Left colon (tissue), 2 donors: ENCODE results near the gene FMR1. TPM values are rescaled to one million over a fixed set of nuclear protein-coding genes. Genes with fewer than 3 reads are reported as not detected.

Experiments used
- ATAC-seq: fragments of 200-7000 bp; cut with Tn5 transposase; one replicate; pipeline ENCODE4 v1.9.1; 2020; ENCODE audit warnings: mild to moderate bottlenecking, moderate library complexity
- DNase-seq, 2 donors: peaks; one replicate each; pipeline ENCODE4 v3.0.0-alpha.2; 2020
- intact Hi-C, 2 donors: fragments of 100-400 bp; cut with DNase I in 1 of 2; cut with micrococcal nuclease in 1 of 2; formaldehyde crosslinking; loops; one replicate each; pipeline versions ENCODE4 v1.11.2 to v1.14.0; 2022; cut with DNase I, micrococcal nuclease
- total RNA-seq, 2 donors: library from RNA; stranded (reverse); fragmentation: NEBNext Ultra II Directional; extraction: Animal tissue kit (Norgen Biotek cat#: 25700); gene quantifications; one replicate each; pipeline ENCODE4 v1.2.1, GENCODE V29; 2021
- donor health status: DM: no; HTN: no; CAD: no.
- donor health status: DM: yes; HTN: yes; CAD: no.

The FMR1 gene
- total RNA-seq, 2 donors from 2014 or later, result 35.0 to 40.2 TPM

DNA sequence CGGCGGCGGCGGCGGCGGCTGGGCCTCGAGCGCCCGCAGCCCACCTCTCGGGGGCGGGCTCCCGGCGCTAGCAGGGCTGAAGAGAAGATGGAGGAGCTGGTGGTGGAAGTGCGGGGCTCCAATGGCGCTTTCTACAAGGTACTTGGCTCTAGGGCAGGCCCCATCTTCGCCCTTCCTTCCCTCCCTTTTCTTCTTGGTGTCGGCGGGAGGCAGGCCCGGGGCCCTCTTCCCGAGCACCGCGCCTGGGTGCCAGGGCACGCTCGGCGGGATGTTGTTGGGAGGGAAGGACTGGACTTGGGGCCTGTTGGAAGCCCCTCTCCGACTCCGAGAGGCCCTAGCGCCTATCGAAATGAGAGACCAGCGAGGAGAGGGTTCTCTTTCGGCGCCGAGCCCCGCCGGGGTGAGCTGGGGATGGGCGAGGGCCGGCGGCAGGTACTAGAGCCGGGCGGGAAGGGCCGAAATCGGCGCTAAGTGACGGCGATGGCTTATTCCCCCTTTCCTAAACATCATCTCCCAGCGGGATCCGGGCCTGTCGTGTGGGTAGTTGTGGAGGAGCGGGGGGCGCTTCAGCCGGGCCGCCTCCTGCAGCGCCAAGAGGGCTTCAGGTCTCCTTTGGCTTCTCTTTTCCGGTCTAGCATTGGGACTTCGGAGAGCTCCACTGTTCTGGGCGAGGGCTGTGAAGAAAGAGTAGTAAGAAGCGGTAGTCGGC lies 528 bp downstream of the FMR1 start:
- ATAC-seq (peak; percentile 35), DNase-seq (peak; percentile 26 to 35)
- intact Hi-C loops, result no loop called here

DNA sequence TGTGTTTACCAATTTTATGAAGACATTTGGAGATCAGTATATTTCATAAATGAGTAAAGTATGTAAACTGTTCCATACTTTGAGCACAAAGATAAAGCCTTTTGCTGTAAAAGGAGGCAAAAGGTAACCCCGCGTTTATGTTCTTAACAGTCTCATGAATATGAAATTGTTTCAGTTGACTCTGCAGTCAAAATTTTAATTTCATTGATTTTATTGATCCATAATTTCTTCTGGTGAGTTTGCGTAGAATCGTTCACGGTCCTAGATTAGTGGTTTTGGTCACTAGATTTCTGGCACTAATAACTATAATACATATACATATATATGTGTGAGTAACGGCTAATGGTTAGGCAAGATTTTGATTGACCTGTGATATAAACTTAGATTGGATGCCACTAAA lies 1.9 kb downstream of the FMR1 start:
- DNase-seq, result no peak
- intact Hi-C loops, result no loop called here
- no peak for ATAC-seq

DNA sequence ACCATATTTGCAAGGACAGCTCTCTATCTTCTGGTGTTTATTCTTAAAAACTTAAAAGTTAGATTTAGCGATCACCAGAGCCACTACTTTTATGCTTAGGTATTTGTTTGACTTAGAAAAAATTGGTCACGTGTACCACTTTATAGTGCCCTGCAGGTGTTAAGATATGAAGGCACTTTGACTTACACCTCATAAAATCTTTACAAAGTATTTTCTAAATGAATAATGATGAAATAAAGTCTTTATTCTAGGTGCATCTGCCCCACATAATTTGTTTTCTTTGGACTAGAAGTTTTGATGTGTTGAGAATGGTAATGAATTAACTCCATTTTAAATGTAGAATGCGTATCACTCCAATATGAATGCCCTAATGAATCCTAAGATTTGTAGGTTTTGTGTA lies 2.9 kb downstream of the FMR1 start:
- intact Hi-C loops, result no loop called here
- ATAC-seq (no peak), DNase-seq (no peak)

DNA sequence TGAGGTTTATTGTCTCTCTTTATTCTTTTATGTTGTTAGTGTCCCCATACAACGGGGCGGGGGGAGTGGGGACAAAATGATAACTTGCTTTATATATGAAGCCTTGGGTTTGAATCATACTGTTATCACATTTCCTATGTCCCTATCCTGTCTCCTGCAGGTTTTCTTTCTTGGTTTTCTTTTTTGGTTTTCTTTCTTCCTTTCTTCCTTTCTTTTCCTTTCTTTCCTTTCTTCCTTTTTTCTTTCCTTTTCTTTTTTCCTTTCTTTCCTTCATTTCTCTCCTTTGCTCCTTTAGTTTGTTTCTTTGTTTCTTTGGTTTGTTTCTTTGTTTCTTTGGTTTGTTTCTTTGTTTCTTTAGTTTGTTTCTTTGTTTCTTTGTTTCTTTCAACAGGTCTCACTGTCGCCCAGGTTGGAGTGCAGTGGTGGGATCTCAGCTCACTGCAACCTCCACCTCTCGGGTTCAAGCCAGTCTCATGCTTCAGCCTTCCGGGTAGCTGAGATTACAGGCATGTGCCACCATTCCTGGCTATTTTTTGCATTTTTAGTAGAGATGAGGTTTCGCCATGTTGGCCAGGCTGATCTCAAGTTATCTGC lies 4.8 kb downstream of the FMR1 start:
- no peak for DNase-seq
- intact Hi-C loops, result no loop called here
- ATAC-seq, result no peak

DNA sequence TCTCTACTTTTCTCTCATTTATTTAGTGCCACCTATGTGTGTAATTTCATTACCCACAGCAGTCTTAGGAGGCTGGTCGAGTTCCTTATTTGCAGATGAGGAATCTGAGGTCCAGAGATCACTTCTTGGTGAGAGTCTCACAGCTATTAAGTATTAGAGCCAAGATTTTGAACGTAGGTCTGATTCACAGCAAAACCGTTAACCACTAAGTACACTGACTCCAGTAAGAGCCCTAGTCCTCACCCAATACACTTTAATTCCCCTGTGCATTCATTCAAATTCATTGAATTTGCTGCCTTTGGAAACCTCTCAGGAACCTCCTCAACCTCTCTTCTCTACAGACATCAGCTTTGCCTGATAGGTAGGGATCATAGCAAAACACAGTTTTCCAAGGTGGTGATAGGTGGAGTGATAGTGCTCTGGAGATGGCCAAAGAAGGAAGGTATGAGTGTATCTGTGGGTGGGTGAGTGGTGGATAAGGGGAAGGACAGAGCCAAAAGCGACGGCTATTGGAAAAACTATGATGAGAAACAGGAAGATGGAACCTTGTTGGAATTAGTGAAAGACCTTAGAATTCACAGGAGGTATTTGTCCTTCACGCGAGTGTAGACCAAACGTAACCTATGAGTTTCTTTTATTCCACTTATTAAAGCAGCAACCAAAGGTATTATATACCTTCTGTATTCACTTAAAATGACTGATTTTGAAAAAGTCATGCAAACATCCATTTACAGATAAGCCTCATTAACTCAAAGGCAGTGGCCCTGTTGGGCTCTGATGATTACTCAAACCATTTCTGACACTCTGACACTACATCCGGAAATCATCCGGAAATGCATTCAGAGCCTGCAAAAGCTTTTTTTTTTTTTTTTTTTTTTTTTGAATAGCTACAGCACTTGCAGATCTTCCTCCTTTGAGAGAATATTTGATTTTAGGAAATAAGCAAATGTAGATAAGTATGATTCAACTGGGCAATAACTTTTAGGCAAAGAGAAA lies 6.3 kb downstream of the FMR1 start:
- intact Hi-C loops, result no loop called here
- no peak for ATAC-seq
- no peak for DNase-seq

DNA sequence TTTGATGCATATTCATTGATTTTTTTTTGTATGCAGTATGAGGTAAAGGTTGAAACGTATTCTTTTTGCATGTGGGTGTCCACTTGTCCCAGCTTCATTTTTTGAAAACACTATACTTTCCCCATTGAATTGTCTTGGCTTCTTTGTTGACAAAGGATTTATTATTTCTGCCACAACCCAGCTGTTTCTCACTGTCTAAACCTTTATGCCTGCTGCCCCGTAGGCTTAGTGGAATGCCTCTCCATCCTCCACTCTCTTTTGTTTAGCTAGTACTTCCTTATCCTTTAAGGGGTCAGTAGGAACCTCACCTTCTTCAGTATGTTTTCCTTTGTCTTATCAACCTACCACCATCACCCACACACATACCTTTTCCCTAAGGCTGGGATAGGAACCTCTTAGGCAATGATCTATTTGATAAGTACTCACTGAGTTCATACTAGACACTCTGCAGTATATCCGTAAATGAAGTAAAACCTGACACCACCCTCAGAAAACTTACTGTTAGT lies 8.5 kb downstream of the FMR1 start:
- ATAC-seq (no peak), DNase-seq (no peak)
- intact Hi-C loops, result no loop called here

DNA sequence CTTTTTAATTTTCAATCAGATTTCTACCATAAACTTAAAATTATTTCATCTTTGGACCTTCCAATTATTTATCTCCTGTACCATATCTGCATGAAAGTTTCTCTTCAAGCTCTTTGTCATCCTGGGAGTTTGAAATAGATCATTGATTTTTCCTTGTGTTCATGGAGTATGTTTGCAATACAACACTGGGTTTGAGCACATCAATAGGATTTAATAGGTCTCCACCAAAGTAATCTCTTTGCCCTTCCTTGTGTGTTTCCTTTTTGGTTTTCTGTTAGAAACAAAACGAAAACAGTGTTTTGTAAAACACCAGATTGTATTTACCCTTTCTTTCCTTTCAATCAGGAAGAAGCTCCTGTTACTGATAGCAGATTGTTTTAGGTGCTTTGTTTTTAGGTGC lies 11.9 kb downstream of the FMR1 start:
- DNase-seq (no peak), ATAC-seq (no peak)
- intact Hi-C loops, result no loop called here

DNA sequence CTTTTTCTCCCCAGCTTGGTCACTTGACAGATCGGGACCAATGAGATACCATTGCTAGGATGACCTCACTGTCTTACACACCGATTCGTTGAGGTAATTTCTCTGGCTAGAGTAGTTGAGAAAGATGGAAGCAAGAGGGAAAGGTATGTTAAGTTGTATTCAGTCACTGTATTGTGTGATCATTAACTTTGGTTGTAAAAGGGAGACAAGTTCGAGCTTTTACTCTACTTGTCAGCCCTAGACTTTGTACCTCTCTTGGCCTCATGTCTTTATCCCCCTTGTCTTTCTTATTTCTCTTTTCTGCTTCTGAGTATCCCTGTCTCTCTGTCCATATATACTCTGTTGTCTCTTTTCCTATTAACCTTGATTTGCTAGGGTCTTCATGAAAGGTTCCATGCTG lies 15.5 kb downstream of the FMR1 start:
- intact Hi-C loops, result no loop called here
- no peak for DNase-seq
- ATAC-seq, result peak; percentile 94

DNA sequence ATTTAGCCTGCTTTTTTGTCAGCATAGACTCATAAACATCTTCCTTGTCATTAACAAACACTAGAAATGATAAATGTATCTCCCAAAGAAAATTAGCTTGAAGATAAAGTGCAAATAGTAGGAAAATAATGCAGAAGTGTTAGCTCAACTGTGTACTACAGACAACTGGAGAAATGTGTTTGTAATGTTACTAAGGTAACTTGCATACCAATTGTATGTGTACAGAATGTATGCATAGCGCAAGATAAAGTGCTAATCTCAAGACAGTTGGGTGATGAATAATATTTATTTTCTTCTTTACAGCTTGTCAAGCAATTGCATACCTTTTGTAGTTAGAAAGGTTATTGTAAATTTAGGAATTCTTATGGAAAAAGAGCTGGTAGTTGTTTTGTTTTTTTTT lies 22.1 kb downstream of the FMR1 start:
- intact Hi-C loops, result no loop called here
- no peak for DNase-seq
- ATAC-seq, result no peak

DNA sequence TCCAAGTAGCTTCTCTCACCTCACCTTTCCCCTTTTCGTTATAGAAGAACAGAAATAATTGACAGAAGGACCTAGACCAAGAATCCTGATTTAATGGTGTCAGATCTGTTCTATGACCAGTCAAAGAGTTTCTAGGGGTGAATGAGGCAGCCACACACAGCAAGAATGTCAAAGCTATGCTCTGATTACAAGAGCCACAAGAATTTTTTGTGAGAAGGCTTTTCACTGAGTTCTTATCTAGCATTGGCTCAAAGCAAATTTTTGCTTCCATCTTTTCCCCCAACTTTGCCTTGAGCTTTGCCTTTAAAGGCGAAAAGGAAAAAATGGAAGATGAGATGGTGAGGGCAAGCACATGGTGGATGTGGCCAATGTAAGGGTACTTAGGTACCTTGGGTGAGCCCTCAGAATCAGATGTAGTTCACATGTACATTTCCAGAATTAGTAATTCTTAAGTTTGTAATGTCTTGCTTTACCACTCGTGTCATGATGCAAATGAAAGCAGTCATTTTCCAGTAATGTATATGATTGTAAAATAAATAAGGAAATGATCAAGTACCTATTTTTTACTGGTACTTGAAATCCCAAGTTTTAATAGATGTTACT lies 23.5 kb downstream of the FMR1 start:
- ATAC-seq (no peak), DNase-seq (no peak)
- intact Hi-C loops, result no loop called here

DNA sequence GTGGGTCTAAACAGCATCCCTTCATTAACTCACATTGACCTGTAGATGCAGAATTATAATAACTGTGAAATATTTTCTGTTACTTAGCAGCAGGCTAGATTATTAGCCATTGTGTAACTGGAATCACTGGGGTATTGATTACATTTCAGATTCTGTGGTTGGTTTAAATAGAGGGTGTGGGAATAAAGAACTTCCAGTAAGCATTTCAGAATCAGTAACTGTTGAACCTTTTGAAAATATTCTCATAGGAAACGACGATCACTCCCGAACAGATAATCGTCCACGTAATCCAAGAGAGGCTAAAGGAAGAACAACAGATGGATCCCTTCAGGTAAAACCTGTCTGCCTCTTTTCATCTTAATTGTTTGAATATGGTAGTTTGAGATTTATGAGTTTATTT lies 33.6 kb downstream of the FMR1 start:
- no peak for DNase-seq
- intact Hi-C loops, result no loop called here
- ATAC-seq, result no peak

DNA sequence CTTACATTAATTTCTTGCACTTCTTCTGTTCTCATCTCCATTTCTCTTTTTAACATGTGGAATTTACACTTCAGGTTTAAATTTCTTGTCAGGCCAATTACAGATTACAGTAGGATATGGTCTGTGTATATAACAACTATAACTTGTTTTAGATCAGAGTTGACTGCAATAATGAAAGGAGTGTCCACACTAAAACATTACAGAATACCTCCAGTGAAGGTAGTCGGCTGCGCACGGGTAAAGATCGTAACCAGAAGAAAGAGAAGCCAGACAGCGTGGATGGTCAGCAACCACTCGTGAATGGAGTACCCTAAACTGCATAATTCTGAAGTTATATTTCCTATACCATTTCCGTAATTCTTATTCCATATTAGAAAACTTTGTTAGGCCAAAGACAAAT lies 36.8 kb downstream of the FMR1 start:
- intact Hi-C loops, result no loop called here
- ATAC-seq (peak; percentile 88), DNase-seq (peak in 1 of 2 donors; percentile 26)

DNA sequence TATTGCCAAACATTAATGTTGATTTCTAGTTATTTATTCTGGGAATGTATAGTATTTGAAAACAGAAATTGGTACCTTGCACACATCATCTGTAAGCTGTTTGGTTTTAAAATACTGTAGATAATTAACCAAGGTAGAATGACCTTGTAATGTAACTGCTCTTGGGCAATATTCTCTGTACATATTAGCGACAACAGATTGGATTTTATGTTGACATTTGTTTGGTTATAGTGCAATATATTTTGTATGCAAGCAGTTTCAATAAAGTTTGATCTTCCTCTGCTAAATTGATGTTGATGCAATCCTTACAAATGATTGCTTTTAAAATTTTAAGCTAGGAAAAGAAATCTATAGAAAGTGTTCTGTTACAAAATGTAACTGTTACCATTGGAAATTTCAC lies 38.6 kb downstream of the FMR1 start:
- DNase-seq (no peak), ATAC-seq (peak; percentile 88)
- intact Hi-C loops, result no loop called here

DNA sequence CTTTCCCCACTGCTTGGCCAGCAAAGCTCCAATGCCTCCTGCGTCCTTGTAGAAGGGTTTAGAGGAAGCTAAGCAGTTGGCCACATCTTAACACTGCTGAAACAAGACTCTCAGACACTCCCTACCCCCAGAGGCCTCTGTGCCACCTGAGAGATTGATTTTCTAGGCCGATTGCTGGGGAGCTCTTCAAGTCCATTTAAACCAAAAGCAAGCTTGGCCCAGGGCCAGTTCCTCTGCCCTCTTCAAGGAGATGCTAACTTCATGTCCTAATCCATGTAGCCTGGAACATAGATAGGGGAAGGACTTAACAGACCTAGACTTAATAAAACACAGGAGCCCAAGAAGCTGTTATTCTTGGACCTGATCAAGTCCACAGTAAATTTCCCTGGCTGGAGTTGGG lies 42.3 kb downstream of the FMR1 start:
- no peak for ATAC-seq
- intact Hi-C loops, result no loop called here
- DNase-seq, result peak in 1 of 2 donors; percentile 5

DNA sequence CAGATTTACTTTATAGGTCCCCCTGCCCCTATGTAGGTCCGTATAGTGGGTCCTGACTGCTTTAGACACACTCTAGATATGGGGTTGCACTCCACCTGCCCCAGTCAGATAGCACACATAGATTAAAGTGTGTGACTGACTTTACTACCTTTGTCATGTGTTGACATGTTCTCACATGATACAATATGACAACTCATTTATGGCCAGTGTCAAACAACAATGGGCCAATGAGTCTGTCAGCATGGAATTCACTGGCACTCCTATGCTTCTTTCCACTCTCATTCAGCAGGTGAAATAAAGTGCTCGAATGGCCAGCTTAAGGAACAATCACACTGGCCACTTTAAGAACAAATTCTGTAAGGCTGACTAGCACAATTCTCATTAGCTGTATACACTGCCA lies 45.6 kb downstream of the FMR1 start:
- DNase-seq (no peak), ATAC-seq (no peak)
- intact Hi-C loops, result no loop called here

DNA sequence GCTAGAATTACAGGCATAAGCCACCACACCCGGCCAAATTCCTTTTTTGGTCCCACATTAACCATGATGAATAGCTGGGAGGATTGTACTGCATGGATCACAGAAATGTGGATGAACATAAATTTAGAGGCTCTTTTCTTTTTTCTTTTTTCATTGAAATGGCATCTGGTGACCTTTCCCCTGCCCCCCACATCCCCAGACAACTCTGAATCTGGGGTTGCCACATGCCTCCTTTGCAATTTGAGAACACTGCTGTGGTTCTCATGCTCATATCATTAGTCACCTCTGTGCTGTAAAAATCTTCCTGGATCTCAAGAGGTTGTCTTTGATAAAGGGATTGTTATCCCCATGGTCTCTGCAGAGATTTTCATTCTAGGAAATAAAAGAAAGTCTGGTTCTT lies 46.6 kb downstream of the FMR1 start:
- intact Hi-C loops, result no loop called here

DNA sequence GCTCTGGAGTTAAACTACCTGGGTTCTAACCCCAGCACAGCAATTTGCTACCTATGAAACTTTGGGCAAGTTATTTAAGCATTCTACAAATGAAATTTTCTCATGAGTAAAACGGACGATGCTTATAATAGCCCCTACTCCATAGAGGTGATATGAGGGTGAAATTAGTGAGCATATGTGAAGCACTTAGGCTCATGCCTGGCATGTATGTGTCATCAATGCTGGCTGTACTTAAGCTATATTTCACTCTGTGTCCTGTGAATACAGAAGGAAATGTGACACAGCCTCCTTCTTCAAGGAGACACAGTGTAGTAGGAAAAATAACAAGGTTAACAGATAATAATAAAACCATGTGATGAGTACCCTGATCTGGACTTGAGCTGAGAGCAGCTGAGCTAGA lies 49.0 kb downstream of the FMR1 start:
- ATAC-seq (no peak), DNase-seq (no peak)
- intact Hi-C loops, result no loop called here

More for the DNA sequence above, 46.6 kb downstream of the FMR1 start:
- DNase-seq (no peak), ATAC-seq (no peak)

DNA sequence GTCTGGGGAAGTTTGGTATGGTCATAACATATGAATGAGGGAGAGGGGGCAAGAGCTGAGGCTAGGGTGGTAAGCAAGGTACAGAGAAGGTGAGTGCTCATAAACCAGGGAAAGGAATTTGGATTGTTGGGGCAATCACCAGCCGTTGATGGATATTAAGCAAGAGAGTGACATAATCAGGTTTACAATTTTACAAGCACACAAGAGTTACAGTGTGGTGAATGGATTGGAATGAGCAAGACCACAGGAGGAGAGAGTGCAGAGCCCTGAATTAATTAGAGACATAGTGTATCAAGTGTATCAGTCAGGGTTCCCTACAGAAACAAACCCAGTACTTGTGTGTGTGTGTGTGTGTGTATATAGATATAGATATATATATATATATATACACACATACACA lies 50.8 kb downstream of the FMR1 start:
- no peak for ATAC-seq
- intact Hi-C loops, result no loop called here
- DNase-seq, result no peak

DNA sequence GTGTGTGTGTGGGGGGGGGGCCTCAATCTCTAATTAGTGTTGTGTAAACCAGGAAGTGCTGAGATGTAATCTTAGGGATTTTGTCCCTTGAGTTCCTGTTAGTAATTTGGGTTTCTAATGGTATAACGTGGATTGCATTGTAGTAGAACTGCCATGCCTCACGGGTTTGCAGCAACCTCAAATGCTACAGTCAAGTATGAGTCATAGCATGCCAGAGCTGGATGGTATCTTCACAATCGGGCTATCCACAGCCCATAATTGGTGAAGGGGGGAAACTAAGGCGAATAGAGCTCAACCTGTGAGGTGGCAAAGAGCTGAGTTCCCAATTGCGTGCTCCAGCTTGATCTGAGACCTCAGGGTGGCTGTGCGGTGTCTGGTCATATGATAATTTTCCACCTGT lies 67.2 kb downstream of the FMR1 start:
- DNase-seq, result no peak
- intact Hi-C loops, result no loop called here
- no peak for ATAC-seq
